GM12878 (cell line): Measurements from ENCODE around the gene NTSR1. TPM values are rescaled to one million over a fixed set of nuclear protein-coding genes. Genes with fewer than 3 reads are reported as not detected.

Experiments
- BCLAF1 ChIP-seq: fragments of 450-650 bp; IDR thresholded peaks from 2 replicates; pipeline ENCODE4 v1.6.1; 2017; ENCODE audit warnings: antibody characterized with exemption, mild to moderate bottlenecking, moderate library complexity
- DPF2 ChIP-seq: fragments of 450-650 bp; IDR thresholded peaks from 2 replicates; pipeline ENCODE4 v1.6.1; 2017; ENCODE audit warnings: mild to moderate bottlenecking
- USF2 ChIP-seq: IDR thresholded peaks from 2 replicates; pipeline ENCODE4 v1.6.1; 2011; ENCODE audit warnings: low read depth, low read length, improper control_type of control experiment, borderline replicate concordance
- ZNF592 ChIP-seq: fragments of 450-650 bp; IDR thresholded peaks from 2 replicates; pipeline ENCODE4 v1.6.1; 2017; ENCODE audit warnings: mild to moderate bottlenecking, moderate library complexity
- ZNF622 ChIP-seq: fragments of 450-650 bp; IDR thresholded peaks from 2 replicates; pipeline ENCODE4 v1.6.1; 2017; ENCODE audit warnings: mild to moderate bottlenecking, inconsistent platforms
- polyA plus RNA-seq, 11 experiments: library from polyadenylated mRNA; depleted of rRNA in 4 of 11; unstranded in 6 of 11; stranded (reverse) in 5 of 11; fragments of >200 nt; fragmentation: Nextera tagmentation in 4 of 11; fragmentation: Illumina TruSeq in 1 of 11; extraction: Ambion mirVana in 4 of 11; extraction: Trizol in 1 of 11; gene quantifications; 1 replicate in 1 of 11; 2 replicates in 10 of 11; pipeline versions ENCODE4 v1.2.1 to v1.2.3, GENCODE V29; 2011 to 2016; ENCODE audit warnings: inconsistent platforms in 2 of 11, missing spikeins in 2 of 11, low read depth in 1 of 11
- total RNA-seq, 4 experiments: library from RNA; depleted of rRNA in 3 of 4; stranded (reverse); fragments of >200 nt in 3 of 4; fragmentation: Illumina TruSeq in 1 of 4; extraction: Trizol in 1 of 4; gene quantifications; 2 replicates each; pipeline versions ENCODE4 v1.2.1 to v1.2.3, GENCODE V29; 2013 to 2021

The NTSR1 gene
- total and polyA plus RNA-seq, 10 of the 15 experiments (the other 5 are each of a cell fraction or from before 2014, with no cell fraction given) = not detected

- no peak for TF ChIP-seq ZNF592
- TF ChIP-seq DPF2 = no peak
- no peak for TF ChIP-seq USF2
- TF ChIP-seq ZNF622 = no peak
- no peak for TF ChIP-seq BCLAF1
Observed at GRCh38 chr20:62768551-62769287, 60.1 kb downstream of the NTSR1 start (continued).
